A673 (cell line): Measurements from ENCODE around the gene PPP1CA.

Experiments
- CTCF ChIP-seq: fragments of 300-800, 200-600 bp; sonication (generic); conservative IDR thresholded peaks from 2 replicates; pipeline ENCODE4 v1.5.1; 2017; ENCODE audit warnings: low read depth, mild to moderate bottlenecking, antibody characterized with exemption, low read length, moderate library complexity, mixed read lengths
- EZH2 ChIP-seq: fragments of 200-600 bp; sonication (generic); IDR thresholded peaks from 2 replicates; pipeline ENCODE4 v1.6.1; 2017; ENCODE audit warnings: borderline replicate concordance, low read depth, mild to moderate bottlenecking, mixed read lengths, antibody characterized with exemption, low read length; ENCODE audit not compliant: poor library complexity, severe bottlenecking

GRCh38 chr11:67406969-67407687 lies 5.5 kb upstream of the PPP1CA start:
- TF ChIP-seq CTCF (0 out of 2 replicates have a peak, but pooled peaks have one; percentile 26), EZH2 (no peak)
